HG02852 (cell line): ENCODE measurements around the gene ZNF382.
"Not testable (repeated sequence)": the region's sequence is repeated elsewhere in the genome, so short reads cannot be mapped to it uniquely, and the experiment has no call there.

Experiments used
- ATAC-seq: cut with Tn5 transposase; IDR thresholded peaks from one replicate; pipeline ENCODE4 v1.9.1; 2021; ENCODE audit warnings: mild to moderate bottlenecking, moderate library complexity; ENCODE audit not compliant: unreplicated experiment

Gene ZNF382

GRCh38 chr19:36605101-36605876, at the start of gene ZNF382:
Gene ZNF382 (plus strand): TSS chr19:36605313. CDS start chr19:36609915, 4,602 bp downstream.
- ATAC-seq: peak; percentile 75

DNA sequence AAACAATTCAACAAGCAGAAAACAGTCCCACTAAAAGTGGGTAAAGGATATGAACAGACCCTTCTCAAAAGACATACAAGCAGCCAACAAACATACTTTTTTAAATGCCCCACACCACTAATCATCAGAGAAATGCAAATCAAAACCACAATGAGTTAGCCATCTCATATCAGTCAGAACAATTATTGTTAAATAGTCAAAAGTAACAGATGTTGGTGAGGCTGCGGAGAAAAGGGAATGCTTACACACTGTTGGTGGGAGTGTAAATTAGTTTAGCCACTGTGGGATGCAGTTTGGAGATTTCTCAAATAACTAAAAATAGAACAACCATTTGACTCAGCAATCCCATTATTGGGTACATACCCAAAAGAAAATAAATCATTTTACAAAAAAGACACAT, 40.7 kb upstream of the ZNF382 start:
- ATAC-seq: no peak

DNA sequence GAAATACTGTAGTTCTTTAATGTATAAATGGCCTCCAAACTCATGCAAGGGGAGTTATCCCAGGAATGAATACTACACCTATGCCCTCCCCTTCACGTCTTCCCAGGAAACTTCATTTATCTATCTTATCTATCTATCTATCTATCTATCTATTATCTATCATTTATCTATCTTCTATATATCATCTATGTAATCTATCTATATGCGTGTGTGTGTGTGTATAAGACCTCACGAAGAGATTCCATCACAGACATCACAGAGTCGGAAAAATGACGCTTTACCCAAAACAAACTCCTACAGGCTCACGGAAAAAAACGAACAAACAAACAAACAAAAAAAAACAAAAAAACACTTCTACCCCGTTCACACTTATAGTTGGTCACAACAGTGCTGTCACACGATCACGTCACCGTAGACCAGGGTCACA, 32.5 kb upstream of the ZNF382 start:
- no peak for ATAC-seq

- ATAC-seq: peak; percentile 92
Observed at GRCh38 chr19:36573020-36573894, 31.9 kb upstream of the ZNF382 start, which contains the start of gene ZNF529. Gene ZNF529 (minus strand): TSS chr19:36573292. CDS start chr19:36572346, 946 bp downstream.

DNA sequence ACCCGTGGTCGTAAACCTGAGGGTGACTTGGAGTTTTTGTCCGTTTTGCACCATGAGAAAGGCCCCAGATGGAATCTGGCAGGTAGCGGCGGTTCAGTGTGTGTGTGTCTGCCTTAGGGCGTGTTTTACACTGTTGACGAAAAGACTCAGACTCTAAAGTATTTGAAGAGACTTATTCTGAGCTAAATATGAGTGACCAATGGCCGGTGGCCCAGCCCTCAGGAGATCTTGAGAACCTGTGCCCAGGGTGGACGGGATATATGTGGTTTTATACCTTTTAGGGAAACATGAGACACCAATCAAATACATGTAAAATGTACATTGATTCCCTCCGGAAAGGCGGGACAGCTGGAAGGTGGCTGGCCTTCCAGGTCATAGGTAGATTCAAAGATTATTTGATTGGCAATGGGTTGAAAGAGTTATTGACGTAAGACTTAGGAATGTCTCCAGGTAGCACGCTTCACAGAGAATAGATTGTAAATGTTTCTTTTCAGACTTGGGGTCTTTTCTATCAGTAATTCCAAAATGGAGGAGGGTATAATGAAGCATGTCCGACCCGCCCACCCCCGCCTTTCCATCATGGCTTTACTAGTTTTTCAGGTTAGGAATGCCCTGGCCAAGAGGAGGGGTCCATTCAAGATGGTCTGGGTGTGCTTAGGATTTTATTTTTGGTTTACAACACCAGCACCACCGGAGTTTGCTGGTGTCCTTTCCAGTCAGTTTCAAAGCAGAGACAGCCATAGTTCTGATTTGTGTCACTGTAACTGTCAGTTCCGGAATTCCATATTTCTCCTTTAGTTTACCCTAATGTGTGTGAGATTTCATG, 31.0 kb upstream of the ZNF382 start:
- peak; percentile 2 for ATAC-seq

GRCh38 chr19:36574741-36575140, 30.4 kb upstream of the ZNF382 start:
- no peak for ATAC-seq

DNA sequence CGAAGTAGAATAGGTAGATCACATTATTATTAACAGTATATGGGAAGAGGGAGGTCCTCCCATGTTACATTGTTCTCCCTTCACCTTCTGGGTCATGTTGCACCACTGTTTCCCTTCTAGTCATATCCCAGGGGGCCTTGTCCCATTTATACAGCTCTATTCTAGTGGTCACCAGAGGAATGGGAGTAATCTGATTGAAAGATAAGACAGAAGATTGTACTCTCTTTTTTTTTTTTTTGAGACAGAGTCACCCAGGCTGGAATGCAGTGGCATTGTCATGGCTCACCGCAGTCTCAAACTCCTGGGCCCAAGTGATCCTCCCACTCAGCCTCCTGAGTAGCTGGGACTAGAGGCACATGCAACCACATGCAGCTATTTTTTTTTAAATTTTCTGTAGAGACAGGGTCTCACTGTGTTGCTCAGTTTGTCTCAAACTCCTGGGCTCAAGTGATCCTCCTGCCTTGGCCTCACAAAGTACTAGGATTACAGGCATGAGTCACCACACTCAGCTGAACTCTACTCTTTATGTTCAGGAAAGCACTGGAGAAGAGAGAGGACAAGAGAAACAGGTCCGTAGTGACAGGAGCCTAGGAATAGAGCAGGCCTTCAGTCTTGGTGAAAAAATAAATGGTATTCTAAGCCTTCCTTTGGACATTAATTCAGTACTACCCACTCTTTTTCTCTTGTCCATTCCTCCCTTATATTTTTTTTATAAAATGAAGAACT, 27.7 kb upstream of the ZNF382 start:
- ATAC-seq: no peak

- no peak for ATAC-seq
Observed at GRCh38 chr19:36579255-36579654, 25.9 kb upstream of the ZNF382 start.

DNA sequence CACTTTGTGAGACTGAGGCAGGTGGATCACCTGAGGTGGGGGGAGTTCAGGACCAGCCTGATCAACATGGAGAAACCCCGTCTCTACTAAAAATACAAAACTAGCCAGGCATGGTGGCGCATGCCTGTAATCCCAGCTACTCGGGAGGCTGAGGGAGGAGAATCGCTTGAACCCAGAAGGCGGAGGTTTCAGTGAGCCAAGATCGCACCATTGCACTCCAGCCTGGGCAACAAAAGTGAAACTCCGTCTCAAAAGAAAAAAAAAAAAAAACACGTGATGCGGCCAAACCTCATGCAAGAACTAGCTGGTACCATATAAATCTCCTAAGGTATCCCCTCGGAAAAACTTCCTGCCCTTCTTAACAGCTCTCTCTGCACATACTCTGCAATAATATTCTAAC, 2.4 kb upstream of the ZNF382 start:
- ATAC-seq: not testable (repeated sequence)

- peak; percentile 78 for ATAC-seq
Observed at GRCh38 chr19:36604656-36605100, 435 bp upstream of the ZNF382 start.

- ATAC-seq: no peak
Observed at GRCh38 chr19:36605877-36606478, 865 bp downstream of the ZNF382 start.

DNA sequence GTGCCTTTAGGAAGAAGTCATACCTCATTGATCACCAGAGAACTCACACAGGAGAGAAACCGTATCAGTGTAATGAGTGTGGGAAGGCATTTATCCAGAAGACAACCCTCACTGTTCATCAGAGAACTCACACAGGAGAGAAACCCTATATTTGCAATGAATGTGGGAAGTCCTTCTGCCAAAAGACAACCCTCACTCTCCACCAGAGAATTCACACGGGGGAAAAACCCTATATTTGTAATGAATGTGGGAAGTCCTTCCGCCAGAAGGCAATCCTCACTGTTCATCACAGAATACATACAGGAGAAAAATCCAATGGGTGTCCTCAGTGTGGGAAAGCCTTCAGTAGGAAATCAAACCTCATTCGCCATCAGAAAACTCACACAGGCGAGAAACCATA, 21.9 kb downstream of the ZNF382 start:
- ATAC-seq: no peak

- no peak for ATAC-seq
Observed at GRCh38 chr19:36635342-36635741, 30.2 kb downstream of the ZNF382 start.

DNA sequence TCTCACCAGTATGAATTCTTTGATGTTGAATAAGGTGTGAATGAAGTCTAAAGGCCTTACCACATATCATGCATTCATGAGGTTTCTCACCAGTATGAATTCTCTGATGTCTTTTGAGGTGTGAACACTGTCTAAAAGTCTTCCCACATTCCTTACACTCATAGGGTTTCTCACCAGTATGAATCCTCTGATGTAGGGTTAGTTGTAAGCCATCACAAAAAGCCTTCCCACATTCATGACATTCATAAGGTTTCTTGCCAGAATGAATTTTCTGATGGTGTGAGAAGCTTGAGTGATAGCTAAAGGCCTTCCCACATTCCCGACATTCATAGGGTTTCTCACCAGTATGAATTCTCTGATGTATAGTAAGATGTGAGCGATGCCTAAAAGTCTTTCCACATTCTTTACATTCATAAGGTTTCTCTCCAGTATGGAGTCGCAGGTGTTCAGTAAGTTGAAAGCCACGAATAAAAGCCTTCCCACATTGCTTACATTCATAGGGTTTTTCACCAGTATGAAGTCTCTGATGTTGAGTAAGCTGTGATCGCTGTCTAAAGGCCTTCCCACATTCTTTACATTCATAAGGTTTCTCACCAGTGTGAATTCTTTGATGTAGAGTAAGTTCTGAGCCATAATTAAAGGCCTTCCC, 33.9 kb downstream of the ZNF382 start:
- no peak for ATAC-seq

GRCh38 chr19:36646746-36647145, 41.6 kb downstream of the ZNF382 start:
- ATAC-seq: no peak

- no peak for ATAC-seq
Observed at GRCh38 chr19:36652958-36653357, 47.8 kb downstream of the ZNF382 start.

GRCh38 chr19:36665832-36666231, 60.7 kb downstream of the ZNF382 start:
- no peak for ATAC-seq

DNA sequence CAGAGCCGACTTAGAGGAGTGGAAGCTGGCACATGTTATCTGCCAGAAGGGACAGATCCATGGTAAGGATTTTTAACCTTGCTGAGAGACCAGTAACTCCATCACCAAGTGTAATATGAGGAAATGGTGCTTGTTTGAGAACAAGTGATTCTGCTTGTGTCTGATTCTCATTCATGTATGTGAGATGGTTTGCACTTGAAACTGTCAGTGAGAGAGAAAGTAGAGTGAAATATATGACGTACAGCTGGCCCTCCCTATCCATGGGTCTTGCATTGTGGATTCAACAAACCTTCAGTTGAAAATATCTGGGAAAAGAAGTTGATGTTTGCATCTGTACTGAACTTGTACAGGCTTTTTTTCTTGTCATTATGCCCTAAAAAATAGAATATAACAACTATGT, 63.5 kb downstream of the ZNF382 start:
- no peak for ATAC-seq

DNA sequence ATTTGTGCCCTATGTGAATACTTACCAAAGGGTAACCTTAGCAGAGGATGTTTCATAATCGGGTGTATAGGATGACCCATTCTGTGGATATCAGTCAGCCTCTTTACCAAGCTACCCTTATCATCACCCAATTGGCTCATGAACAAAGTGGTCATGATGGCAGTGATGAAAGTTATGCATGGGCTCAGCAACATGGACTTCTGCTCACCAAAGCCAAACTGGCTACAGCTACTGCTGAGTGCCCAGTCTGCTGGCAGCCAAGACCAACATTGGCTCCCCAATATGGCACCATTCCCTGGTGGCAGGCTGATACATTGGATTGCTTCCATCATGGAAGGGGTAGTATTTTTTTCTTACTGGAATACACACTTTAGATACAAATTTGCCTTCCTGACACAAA, 67.3 kb downstream of the ZNF382 start:
- ATAC-seq: no peak
